Sigmoid colon (tissue), 7 donors: ENCODE results near the gene DENND6B. TPM values are rescaled to one million over a fixed set of nuclear protein-coding genes. Genes with fewer than 3 reads are reported as not detected.

ENCODE experiments used
- DNase-seq: peaks from one replicate; pipeline ENCODE4 v3.0.0-alpha.2; 2019
- H3K27ac ChIP-seq, 4 donors: fragments of 200-600 bp; sonication (generic); one replicate each; pipeline ENCODE4 v1.5.1; 2016 to 2019; ENCODE audit warnings: mild to moderate bottlenecking in 1 of 4
- H3K27me3 ChIP-seq, 3 donors: fragments of 200-600 bp; sonication (generic); one replicate each; pipeline ENCODE4 v1.5.1; 2019; ENCODE audit warnings: mild to moderate bottlenecking in 1 of 3
- H3K36me3 ChIP-seq, 4 donors: fragments of 200-600 bp; sonication (generic); one replicate each; pipeline ENCODE4 v1.5.1; 2016 to 2019
- H3K4me1 ChIP-seq, 4 donors: fragments of 200-600 bp; sonication (generic); one replicate each; pipeline ENCODE4 v1.5.1; 2017 to 2019
- H3K4me3 ChIP-seq, 4 donors: fragments of 200-600 bp; sonication (generic); one replicate each; pipeline ENCODE4 v1.5.1; 2017 to 2019; ENCODE audit warnings: mild to moderate bottlenecking in 2 of 4, moderate library complexity in 1 of 4
- H3K9me3 ChIP-seq, 4 donors: fragments of 200-600 bp in 3 of 4; sonication (generic) in 3 of 4; one replicate each; pipeline versions ENCODE4 v1.5.1 to v1.6.1; 2013 to 2019
- CTCF ChIP-seq, 4 experiments: fragments of 450-650 bp in 3 of 4; fragments of 200-600 bp in 1 of 4; IDR thresholded peaks; one replicate each; pipeline ENCODE4 v1.5.1; 2016 to 2019; ENCODE audit warnings: antibody characterized with exemption in 4 of 4, mild to moderate bottlenecking in 3 of 4, moderate library complexity in 2 of 4
- EP300 ChIP-seq, 4 donors: sonication (generic); formaldehyde crosslinking; IDR thresholded peaks; one replicate each; pipeline ENCODE4 v1.6.1; 2017; ENCODE audit warnings: antibody characterized with exemption in 4 of 4
- POLR2A ChIP-seq, 2 donors: fragments of 450-650 bp; IDR thresholded peaks; one replicate each; pipeline ENCODE4 v1.6.1; 2016; ENCODE audit warnings: antibody characterized with exemption in 2 of 2, mild to moderate bottlenecking in 2 of 2, moderate library complexity in 2 of 2
- POLR2AphosphoS5 ChIP-seq, 4 donors: sonication (generic); formaldehyde crosslinking; IDR thresholded peaks; one replicate each; pipeline ENCODE4 v1.6.1; 2017; ENCODE audit warnings: antibody characterized with exemption in 4 of 4
- WGBS, 2 donors: extraction: QIAGEN DNeasy Blood & Tissue Kit; methylation state at CpG; one replicate each; pipeline ENCODE4 v1.1.7; 2013; 5-methylcytosine and 5-hydroxymethylcytosine counted together
- intact Hi-C: fragments of 100-400 bp; cut with DNase I; formaldehyde crosslinking; loops from one replicate; pipeline ENCODE4 v1.15.1; 2023
- polyA plus RNA-seq, 3 donors: library from polyadenylated mRNA; stranded (reverse); fragments of 200-250 nt; gene quantifications; one replicate each; pipeline ENCODE4 v1.2.3, GENCODE V29; 2013
- total RNA-seq, 4 donors: library from RNA; depleted of rRNA; stranded (reverse); fragments of >200 nt; gene quantifications; one replicate each; pipeline ENCODE4 v1.1.0, GENCODE V29; 2016
- donor health status: healthy with polysubstance abuse.
- donor health status: Bipolar disorder and iron deficiency.
- donor health status: healthy.

The DENND6B gene
- total and polyA plus RNA-seq, 7 donors: 0.69 to 7.2 (median 2.3) TPM

- H3K4me1 ChIP-seq: peaks cover 0 to 59% (median 48%) of the 10 kb centered on the region in 4 donors
- H3K9me3 ChIP-seq: no peaks in the 10 kb centered on the region
- TF ChIP-seq EP300 (IDR thresholded peaks at IDR 0.05): no peak
- TF ChIP-seq CTCF (IDR thresholded peaks at IDR 0.05): no peak
- TF ChIP-seq POLR2AphosphoS5 (IDR thresholded peaks at IDR 0.05): no peak
- no peak for TF ChIP-seq POLR2A (IDR thresholded peaks at IDR 0.05)
- 1% methylated on average over 92 of the region's 92 CpGs for WGBS, 2 donors
- peaks cover 0 to 4% (median 2%) of the 10 kb centered on the region in 4 donors for H3K36me3 ChIP-seq
- H3K27me3 ChIP-seq: peaks cover 4 to 39% (median 23%) of the 10 kb centered on the region in 3 donors
- peak within 1 kb of the TSS; percentile 52 to 72 (median 56) for H3K27ac ChIP-seq
- intact Hi-C loops: no loop called here
- H3K4me3 ChIP-seq: peak within 1 kb of the TSS; percentile 19 to 57 (median 52)
- DNase-seq: no peak
These were observed 56.7 kb downstream of the DENND6B start, which contains the start of gene MAPK11 for GRCh38 chr22:50269970-50270665. TSS of gene MAPK11 (minus strand) at chr22:50270380. CDS start at chr22:50270292, 88 bp downstream.

- WGBS, 2 donors: 8 to 10% methylated on average over 18 of the region's 18 CpGs
- H3K9me3 ChIP-seq: no peaks in the 10 kb centered on the region
- intact Hi-C loops: no loop called here
- H3K4me3 ChIP-seq: peak overlapping the region in 3 of 4 donors; percentile 49 to 57 (median 54)
- H3K27me3 ChIP-seq: peaks cover 4 to 39% (median 23%) of the 10 kb centered on the region in 3 donors
- H3K4me1 ChIP-seq: peaks cover 0 to 59% (median 48%) of the 10 kb centered on the region in 4 donors
- no peaks in the 10 kb centered on the region for H3K36me3 ChIP-seq
- H3K27ac ChIP-seq: peak overlapping the region; percentile 49 to 72 (median 56)
- no peak for DNase-seq
- TF ChIP-seq EP300 (IDR thresholded peaks at IDR 0.05): no peak
- TF ChIP-seq POLR2AphosphoS5 (IDR thresholded peaks at IDR 0.05): no peak
- no peak for TF ChIP-seq CTCF (IDR thresholded peaks at IDR 0.05)
- TF ChIP-seq POLR2A (IDR thresholded peaks at IDR 0.05): no peak
These were observed 57.2 kb downstream of the DENND6B start for GRCh38 chr22:50269573-50269969.

GRCh38 chr22:50268655-50269113, 58.1 kb downstream of the DENND6B start:
- WGBS, 2 donors: 18 to 65% methylated on average over 9 of the region's 9 CpGs
- Histone ChIP-seq H3K9me3 (no peaks in the 10 kb centered on the region), H3K36me3 (no peaks in the 10 kb centered on the region), H3K27me3 (peaks cover 4 to 42% (median 23%) of the 10 kb centered on the region in 3 donors), H3K27ac (peak overlapping the region in 1 of 4 donors; percentile 49), H3K4me3 (no peak overlapping the region), H3K4me1 (peaks cover 0 to 54% (median 48%) of the 10 kb centered on the region in 4 donors)
- DNase-seq: no peak
- intact Hi-C loops: no loop called here
- no peak for TF ChIP-seq POLR2AphosphoS5 (IDR thresholded peaks at IDR 0.05)
- no peak for TF ChIP-seq CTCF (IDR thresholded peaks at IDR 0.05)
- TF ChIP-seq EP300 (IDR thresholded peaks at IDR 0.05): no peak
- no peak for TF ChIP-seq POLR2A (IDR thresholded peaks at IDR 0.05)

GRCh38 chr22:50267591-50268390, 59.0 kb downstream of the DENND6B start:
- intact Hi-C loops: no loop called here
- DNase-seq: peak; percentile 82
- Histone ChIP-seq H3K4me1 (peaks cover 0 to 54% (median 48%) of the 10 kb centered on the region in 4 donors), H3K27ac (peak overlapping the region in 2 of 4 donors; percentile 49 to 51), H3K9me3 (no peaks in the 10 kb centered on the region), H3K36me3 (no peaks in the 10 kb centered on the region), H3K27me3 (peaks cover 8 to 47% (median 32%) of the 10 kb centered on the region in 3 donors), H3K4me3 (peak overlapping the region; percentile 14 to 42 (median 36))
- WGBS, 2 donors: 6 to 22% methylated on average over 75 of the region's 75 CpGs
- TF ChIP-seq CTCF (IDR thresholded peaks at IDR 0.05) (no peak), POLR2AphosphoS5 (IDR thresholded peaks at IDR 0.05) (no peak), POLR2A (IDR thresholded peaks at IDR 0.05) (no peak), EP300 (IDR thresholded peaks at IDR 0.05) (no peak)
